Astrocyte (in vitro differentiated cells and primary cell): ENCODE data around the gene NFAM1.

Source experiments
- EZH2 ChIP-seq: IDR thresholded peaks from 2 replicates; pipeline ENCODE4 v1.6.1; 2012; ENCODE audit warnings: mild to moderate bottlenecking, low read length, inconsistent platforms; ENCODE audit not compliant: insufficient read depth
- TF ChIP-seq, protein P1 (sequence below): IDR thresholded peaks from 2 replicates; pipeline ENCODE4 v1.5.1; 2011; ENCODE audit warnings: low read depth, mild to moderate bottlenecking, inconsistent platforms, low read length, moderate library complexity; ENCODE audit not compliant: insufficient read depth

GRCh38 chr22:42418811-42419242 is 13.4 kb downstream of the NFAM1 start:
- TF ChIP-seq, protein P1, sequence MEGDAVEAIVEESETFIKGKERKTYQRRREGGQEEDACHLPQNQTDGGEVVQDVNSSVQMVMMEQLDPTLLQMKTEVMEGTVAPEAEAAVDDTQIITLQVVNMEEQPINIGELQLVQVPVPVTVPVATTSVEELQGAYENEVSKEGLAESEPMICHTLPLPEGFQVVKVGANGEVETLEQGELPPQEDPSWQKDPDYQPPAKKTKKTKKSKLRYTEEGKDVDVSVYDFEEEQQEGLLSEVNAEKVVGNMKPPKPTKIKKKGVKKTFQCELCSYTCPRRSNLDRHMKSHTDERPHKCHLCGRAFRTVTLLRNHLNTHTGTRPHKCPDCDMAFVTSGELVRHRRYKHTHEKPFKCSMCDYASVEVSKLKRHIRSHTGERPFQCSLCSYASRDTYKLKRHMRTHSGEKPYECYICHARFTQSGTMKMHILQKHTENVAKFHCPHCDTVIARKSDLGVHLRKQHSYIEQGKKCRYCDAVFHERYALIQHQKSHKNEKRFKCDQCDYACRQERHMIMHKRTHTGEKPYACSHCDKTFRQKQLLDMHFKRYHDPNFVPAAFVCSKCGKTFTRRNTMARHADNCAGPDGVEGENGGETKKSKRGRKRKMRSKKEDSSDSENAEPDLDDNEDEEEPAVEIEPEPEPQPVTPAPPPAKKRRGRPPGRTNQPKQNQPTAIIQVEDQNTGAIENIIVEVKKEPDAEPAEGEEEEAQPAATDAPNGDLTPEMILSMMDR: no peak
- no peak for TF ChIP-seq EZH2
